Activated B cell treated with CpG ODN at 0.5 μM for 24 hours (primary cell): Measurements from ENCODE around the gene PLEKHA6. TPM values are rescaled to one million over a fixed set of nuclear protein-coding genes. Genes with fewer than 3 reads are reported as not detected.
A peak's percentile ranks its signal among the peaks of the same experiment; 100 is the strongest.

Experiments
- ATAC-seq: fragments of 200-7000 bp; cut with Tn5 transposase; one replicate; pipeline ENCODE4 v1.10.0; 2021; ENCODE audit warnings: low read depth, mild to moderate bottlenecking, moderate library complexity
- CTCF ChIA-PET: fragments of 350-600 bp; sonication (Branson Sonifier 250); formaldehyde crosslinking; loops from one replicate; lab custom pipeline; 2021; ENCODE audit warnings: antibody characterized with exemption; lab: Charles Lee
- POLR2A ChIA-PET: fragments of 350-600 bp; sonication (Branson Sonifier 250); formaldehyde crosslinking; loops from one replicate; lab custom pipeline; 2021; ENCODE audit warnings: antibody characterized with exemption; lab: Charles Lee
- DNase-seq: peaks from one replicate; pipeline ENCODE4 v3.0.0; 2022
- H3K27ac Mint-ChIP-seq: one replicate; pipeline ENCODE4 v1.8.0; 2020; ENCODE audit warnings: mixed read lengths
- H3K27me3 Mint-ChIP-seq: one replicate; pipeline ENCODE4 v1.8.0; 2021; ENCODE audit warnings: mixed read lengths
- H3K36me3 Mint-ChIP-seq: one replicate; pipeline ENCODE4 v1.8.0; 2021; ENCODE audit warnings: low read depth, mixed read lengths
- H3K4me1 Mint-ChIP-seq: one replicate; pipeline ENCODE4 v1.8.0; 2021; ENCODE audit warnings: mixed read lengths
- H3K4me3 Mint-ChIP-seq: one replicate; pipeline ENCODE4 v1.8.0; 2020; ENCODE audit warnings: mild to moderate bottlenecking, mixed read lengths
- H3K9me3 Mint-ChIP-seq: one replicate; pipeline ENCODE4 v1.8.0; 2020; ENCODE audit warnings: mixed read lengths
- CTCF ChIP-seq: fragments of 200-600 bp; IDR thresholded peaks from one replicate; pipeline ENCODE4 v1.8.0; 2022; ENCODE audit warnings: antibody characterized with exemption, mild to moderate bottlenecking
- intact Hi-C: fragments of 100-400 bp; cut with micrococcal nuclease; formaldehyde crosslinking; loops from one replicate; pipeline ENCODE4 v1.15.1; 2024
- total RNA-seq: library from RNA; stranded (reverse); gene quantifications from 2 replicates; pipeline ENCODE4 v1.2.3, GENCODE V29; 2022

Gene PLEKHA6
- total RNA-seq, 1 donor from 2014 or later, result 0.62 TPM

- Mint-ChIP-seq H3K9me3 (no peaks in the 10 kb centered on the region), H3K36me3 (peaks cover 74% of the 10 kb centered on the region), H3K4me1 (peaks cover 35% of the 10 kb centered on the region), H3K27me3 (no peaks in the 10 kb centered on the region), H3K27ac (peak overlapping the region; percentile 68), H3K4me3 (peak overlapping the region; percentile 99)
- DNase-seq (no peak), ATAC-seq (no peak)
- ChIA-PET POLR2A (interaction anchor here (0.6 to 1.8 kb wide), 3 partner anchors 15 to 109 kb away, joined by 4 to 6 read pairs (median 6); partner anchors contain the start of gene MDM4), CTCF (interaction anchor here (1.0 to 1.7 kb wide), 4 partner anchors 9 to 96 kb away, joined by 3 to 12 read pairs (median 4); no protein-coding TSS in a partner anchor)
- TF ChIP-seq CTCF, result no peak
- intact Hi-C loops, result no loop called here
These were observed 47.7 kb upstream of the PLEKHA6 start for GRCh38 chr1:204407295-204407971.

- Mint-ChIP-seq H3K9me3 (no peaks in the 10 kb centered on the region), H3K36me3 (peaks cover 81% of the 10 kb centered on the region), H3K4me3 (peak overlapping the region; percentile 99), H3K27me3 (no peaks in the 10 kb centered on the region), H3K27ac (no peak overlapping the region), H3K4me1 (peaks cover 32% of the 10 kb centered on the region)
- ATAC-seq (no peak), DNase-seq (no peak)
- POLR2A ChIA-PET, result interaction anchor here (0.6 kb wide), 1 partner anchor 545 kb away, joined by 3 read pairs; the partner anchor contains the start of gene SNRPE
- CTCF ChIA-PET, result interaction anchor here (1.7 kb wide), 1 partner anchor 8 kb away, joined by 12 read pairs; no protein-coding TSS in a partner anchor
- intact Hi-C loops, result no loop called here
- TF ChIP-seq CTCF, result no peak
These were observed 46.9 kb upstream of the PLEKHA6 start for GRCh38 chr1:204406621-204407020.

- ChIA-PET CTCF (no interaction called here), POLR2A (interaction anchor here (0.6 kb wide), 1 partner anchor 545 kb away, joined by 3 read pairs; the partner anchor contains the start of gene SNRPE)
- Mint-ChIP-seq H3K4me1 (peaks cover 32% of the 10 kb centered on the region), H3K9me3 (no peaks in the 10 kb centered on the region), H3K4me3 (peak overlapping the region; percentile 21), H3K27me3 (no peaks in the 10 kb centered on the region), H3K36me3 (peaks cover 81% of the 10 kb centered on the region), H3K27ac (no peak overlapping the region)
- intact Hi-C loops, result no loop called here
- no peak for TF ChIP-seq CTCF
- no peak for ATAC-seq
- no peak for DNase-seq
These were observed 46.3 kb upstream of the PLEKHA6 start for GRCh38 chr1:204405988-204406387.

GRCh38 chr1:204404629-204405028 lies 44.9 kb upstream of the PLEKHA6 start:
- Mint-ChIP-seq H3K27ac (no peak overlapping the region), H3K4me1 (peaks cover 32% of the 10 kb centered on the region), H3K9me3 (no peaks in the 10 kb centered on the region), H3K36me3 (peaks cover 81% of the 10 kb centered on the region), H3K4me3 (no peak overlapping the region), H3K27me3 (no peaks in the 10 kb centered on the region)
- POLR2A ChIA-PET, result no interaction called here
- DNase-seq (no peak), ATAC-seq (no peak)
- intact Hi-C loops, result no loop called here
- CTCF ChIA-PET, result no interaction called here
- TF ChIP-seq CTCF, result no peak

GRCh38 chr1:204402391-204402790 lies 42.7 kb upstream of the PLEKHA6 start:
- Mint-ChIP-seq H3K36me3 (peaks cover 75% of the 10 kb centered on the region), H3K9me3 (no peaks in the 10 kb centered on the region), H3K4me3 (no peak overlapping the region), H3K27me3 (no peaks in the 10 kb centered on the region), H3K27ac (no peak overlapping the region), H3K4me1 (peaks cover 32% of the 10 kb centered on the region)
- DNase-seq (no peak), ATAC-seq (no peak)
- ChIA-PET CTCF (interaction anchor here (1.1 kb wide), 1 partner anchor 29 kb away, joined by 3 read pairs; no protein-coding TSS in a partner anchor), POLR2A (no interaction called here)
- intact Hi-C loops, result no loop called here
- no peak for TF ChIP-seq CTCF
